Mesendoderm (in vitro differentiated cells): ENCODE measurements around the gene HEMK1.

Source experiments
- DNase-seq: peaks from one replicate; pipeline ENCODE4 v3.0.0; 2013
- H2AK5ac ChIP-seq: 2 replicates; pipeline ENCODE4 v1.6.1; 2013; ENCODE audit warnings: low read length, inconsistent platforms
- H2BK120ac ChIP-seq: 2 replicates; pipeline ENCODE4 v1.6.1; 2013; ENCODE audit warnings: low read depth, mild to moderate bottlenecking, low read length, moderate library complexity, mixed read lengths
- H2BK15ac ChIP-seq: replicated peaks from 2 replicates; pipeline ENCODE4 v1.6.1; 2013; ENCODE audit warnings: low read depth, mild to moderate bottlenecking, moderate library complexity
- H2BK5ac ChIP-seq: 2 replicates; pipeline ENCODE4 v1.6.1; 2013; ENCODE audit warnings: low read length, inconsistent platforms
- H3K18ac ChIP-seq: 2 replicates; pipeline ENCODE4 v1.6.1; 2013; ENCODE audit warnings: mild to moderate bottlenecking, low read length, mixed read lengths
- H3K23ac ChIP-seq: one replicate; pipeline ENCODE4 v1.6.1; 2013; ENCODE audit warnings: low read length
- H3K27ac ChIP-seq: 2 replicates; pipeline ENCODE4 v1.5.1; 2013; ENCODE audit warnings: low read depth, mild to moderate bottlenecking, inconsistent platforms, low read length, moderate library complexity
- H3K27me3 ChIP-seq: 2 replicates; pipeline ENCODE4 v1.6.1; 2013; ENCODE audit warnings: low read length, control low read depth, mild to moderate bottlenecking, inconsistent platforms; ENCODE audit not compliant: insufficient read depth, poor library complexity
- H3K36me3 ChIP-seq: 2 replicates; pipeline ENCODE4 v1.6.1; 2013; ENCODE audit warnings: low read length, inconsistent platforms; ENCODE audit not compliant: control insufficient read depth, insufficient read depth
- H3K4ac ChIP-seq: one replicate; pipeline ENCODE4 v1.6.1; 2013; ENCODE audit warnings: low read depth, mild to moderate bottlenecking, low read length, moderate library complexity
- H3K4me1 ChIP-seq: 2 replicates; pipeline ENCODE4 v1.6.1; 2013; ENCODE audit warnings: low read depth, low read length, inconsistent platforms; ENCODE audit not compliant: control insufficient read depth
- H3K4me2 ChIP-seq: 2 replicates; pipeline ENCODE4 v1.6.1; 2013; ENCODE audit warnings: low read length
- H3K4me3 ChIP-seq: 2 replicates; pipeline ENCODE4 v1.5.1; 2013; ENCODE audit warnings: mild to moderate bottlenecking, low read length
- H3K56ac ChIP-seq: one replicate; pipeline ENCODE4 v1.6.1; 2013; ENCODE audit warnings: low read length
- H3K79me1 ChIP-seq: 2 replicates; pipeline ENCODE4 v1.6.1; 2013; ENCODE audit warnings: low read length, inconsistent platforms
- H3K79me2 ChIP-seq: 2 replicates; pipeline ENCODE4 v1.6.1; 2013; ENCODE audit warnings: mild to moderate bottlenecking, low read length; ENCODE audit not compliant: control insufficient read depth, insufficient read depth
- H3K9ac ChIP-seq: 2 replicates; pipeline ENCODE4 v1.6.1; 2013; ENCODE audit warnings: low read length, inconsistent platforms
- H4K5ac ChIP-seq: one replicate; pipeline ENCODE4 v1.6.1; 2013; ENCODE audit warnings: low read length
- H4K8ac ChIP-seq: one replicate; pipeline ENCODE4 v1.6.1; 2013; ENCODE audit warnings: low read depth, mild to moderate bottlenecking, control low read depth, low read length, moderate library complexity
- WGBS: extraction: QIAGEN DNeasy Blood & Tissue Kit; methylation state at CpG from one replicate; pipeline ENCODE4 v1.1.7; 2013; ENCODE audit warnings: low lambda C conversion rate, missing lambda C conversion rate; ENCODE audit not compliant: insufficient coverage; ENCODE audit errors: extremely low coverage; 5-methylcytosine and 5-hydroxymethylcytosine counted together

Gene HEMK1

DNA sequence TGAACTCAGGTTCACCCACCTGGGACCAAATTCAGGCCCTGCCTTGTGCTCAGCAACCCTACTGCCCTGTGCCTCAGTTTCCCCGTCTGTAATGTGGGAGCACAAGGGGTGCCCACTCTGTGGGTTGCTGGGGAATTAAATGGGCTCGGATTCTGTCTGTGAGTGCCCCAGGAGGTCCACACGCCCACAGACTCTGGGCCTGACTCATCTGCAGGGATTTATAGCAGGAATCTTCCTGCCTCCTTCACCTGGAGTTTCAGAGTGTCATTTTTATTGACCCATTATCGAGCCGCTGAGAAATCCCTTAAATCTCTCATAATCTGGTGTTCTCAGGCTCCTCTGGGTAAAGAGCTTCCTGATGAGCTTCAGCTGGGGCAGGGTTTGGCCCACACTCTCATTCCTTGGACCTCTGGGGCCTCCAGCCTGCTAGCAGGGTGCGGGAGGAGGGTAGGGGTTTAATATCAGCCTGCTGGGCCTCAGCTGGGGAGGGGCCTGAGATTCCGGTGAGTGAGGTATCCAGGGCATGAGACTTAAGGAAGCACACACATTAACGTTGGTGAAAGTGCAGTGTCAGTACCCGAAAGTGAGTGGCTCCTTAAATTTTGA is 18.2 kb upstream of the HEMK1 start:
- Histone ChIP-seq H2BK15ac (no peak overlapping the region), H3K4me1 (no peaks in the 10 kb centered on the region), H3K79me1 (no peaks in the 10 kb centered on the region), H3K27ac (no peak overlapping the region), H3K23ac (no peak overlapping the region), H3K4ac (no peak overlapping the region), H4K8ac (no peak overlapping the region), H3K18ac (no peak overlapping the region), H3K56ac (no peak overlapping the region), H4K5ac (no peak overlapping the region), H2BK120ac (no peak overlapping the region), H3K79me2 (no peaks in the 10 kb centered on the region), H3K4me2 (no peak overlapping the region), H2AK5ac (no peak overlapping the region), H3K36me3 (no peaks in the 10 kb centered on the region), H3K9ac (no peak overlapping the region), H3K4me3 (no peak overlapping the region), H3K27me3 (no peaks in the 10 kb centered on the region), H2BK5ac (no peak overlapping the region)
- WGBS = no CpG with 5 or more reads among the region's 9 CpGs
- DNase-seq = no peak

DNA sequence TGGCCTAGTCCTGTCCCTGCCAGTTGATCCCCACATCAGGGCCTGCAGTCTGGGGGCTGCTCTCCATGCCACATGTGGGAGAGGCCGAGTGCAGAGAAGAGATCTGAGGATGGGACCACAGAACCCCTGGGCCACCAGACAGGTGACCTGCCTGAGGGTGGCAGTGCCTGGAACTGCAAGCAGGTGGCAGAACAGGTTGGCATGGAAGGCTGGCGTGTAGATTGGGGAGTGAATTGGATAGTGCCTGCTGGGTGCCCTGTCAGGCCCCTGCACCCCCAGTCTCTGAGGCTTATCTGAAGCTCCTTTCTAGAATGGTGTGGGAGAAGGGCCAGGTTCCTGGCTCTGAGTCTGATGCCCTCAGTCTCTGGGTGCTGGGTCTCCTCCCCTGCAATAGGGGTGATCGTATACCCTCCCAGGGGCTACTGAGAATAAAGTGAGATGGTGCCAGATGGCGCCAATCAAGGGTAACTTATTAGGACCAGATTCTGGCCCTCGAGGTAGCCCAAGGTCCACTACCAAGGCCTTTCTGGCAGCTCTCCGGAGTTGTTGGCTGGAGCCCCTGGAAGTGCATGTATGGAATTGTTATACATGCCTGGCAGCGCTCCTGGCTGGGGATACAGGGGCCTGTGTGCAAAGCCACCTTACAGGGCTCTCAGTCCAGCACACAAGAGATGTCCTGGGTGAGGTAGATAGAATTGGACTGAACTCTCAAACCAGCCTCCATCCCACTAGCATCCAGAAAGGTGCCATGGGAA is 17.5 kb upstream of the HEMK1 start:
- no peak overlapping the region for H3K4me2 ChIP-seq
- no peaks in the 10 kb centered on the region for H3K79me2 ChIP-seq
- no peaks in the 10 kb centered on the region for H3K27me3 ChIP-seq
- H3K4me3 ChIP-seq = no peak overlapping the region
- WGBS = no CpG with 5 or more reads among the region's 7 CpGs
- no peak overlapping the region for H2AK5ac ChIP-seq
- no peak overlapping the region for H3K18ac ChIP-seq
- H3K56ac ChIP-seq = no peak overlapping the region
- H3K79me1 ChIP-seq = no peaks in the 10 kb centered on the region
- no peak overlapping the region for H2BK120ac ChIP-seq
- H2BK15ac ChIP-seq = no peak overlapping the region
- H3K4me1 ChIP-seq = no peaks in the 10 kb centered on the region
- no peak overlapping the region for H3K4ac ChIP-seq
- H3K9ac ChIP-seq = no peak overlapping the region
- no peak overlapping the region for H2BK5ac ChIP-seq
- H4K8ac ChIP-seq = no peak overlapping the region
- H4K5ac ChIP-seq = no peak overlapping the region
- H3K27ac ChIP-seq = no peak overlapping the region
- DNase-seq = no peak
- no peaks in the 10 kb centered on the region for H3K36me3 ChIP-seq
- H3K23ac ChIP-seq = no peak overlapping the region

- Histone ChIP-seq H3K4ac (no peak overlapping the region), H4K8ac (no peak overlapping the region), H2BK15ac (no peak overlapping the region), H3K79me2 (no peaks in the 10 kb centered on the region), H3K79me1 (no peaks in the 10 kb centered on the region), H2BK5ac (no peak overlapping the region), H2BK120ac (no peak overlapping the region), H2AK5ac (no peak overlapping the region), H3K23ac (no peak overlapping the region), H3K4me1 (no peaks in the 10 kb centered on the region), H3K4me2 (no peak overlapping the region), H3K27me3 (no peaks in the 10 kb centered on the region), H4K5ac (no peak overlapping the region), H3K36me3 (no peaks in the 10 kb centered on the region), H3K56ac (no peak overlapping the region), H3K27ac (no peak overlapping the region), H3K18ac (no peak overlapping the region), H3K9ac (no peak overlapping the region), H3K4me3 (no peak overlapping the region)
- no peak for DNase-seq
- no CpG with 5 or more reads among the region's 9 CpGs for WGBS
Observed at GRCh38 chr3:50552598-50552997, 16.7 kb upstream of the HEMK1 start.

DNA sequence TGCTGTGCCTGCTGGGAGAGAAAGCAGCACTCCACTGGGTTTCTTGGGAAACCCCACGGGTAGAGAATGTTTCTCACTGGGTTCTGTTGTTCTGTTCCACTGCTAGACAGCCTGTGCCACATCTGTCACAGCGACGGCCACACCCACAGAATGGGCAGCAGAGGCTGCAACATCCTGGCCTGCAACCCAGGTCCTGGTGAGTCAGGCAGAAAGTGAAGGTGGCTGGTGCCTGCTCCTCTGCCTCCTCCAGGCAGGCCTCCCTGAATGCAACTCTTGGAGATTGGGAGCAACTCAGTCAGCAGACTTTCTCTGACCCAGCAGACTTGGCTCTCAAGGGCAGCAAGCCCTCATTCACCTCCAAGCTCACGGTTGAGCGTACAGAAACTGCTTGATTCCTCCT is 14.8 kb upstream of the HEMK1 start:
- no CpG with 5 or more reads among the region's 5 CpGs for WGBS
- Histone ChIP-seq H4K8ac (no peak overlapping the region), H2AK5ac (no peak overlapping the region), H3K27me3 (no peaks in the 10 kb centered on the region), H2BK15ac (no peak overlapping the region), H3K56ac (no peak overlapping the region), H2BK120ac (no peak overlapping the region), H3K23ac (no peak overlapping the region), H3K4me2 (no peak overlapping the region), H3K4me3 (no peak overlapping the region), H3K4ac (no peak overlapping the region), H2BK5ac (no peak overlapping the region), H3K36me3 (no peaks in the 10 kb centered on the region), H4K5ac (no peak overlapping the region), H3K18ac (no peak overlapping the region), H3K9ac (no peak overlapping the region), H3K79me2 (no peaks in the 10 kb centered on the region), H3K27ac (no peak overlapping the region), H3K79me1 (no peaks in the 10 kb centered on the region), H3K4me1 (no peaks in the 10 kb centered on the region)
- DNase-seq = no peak

GRCh38 chr3:50557106-50557505 is 12.2 kb upstream of the HEMK1 start:
- H2BK5ac ChIP-seq = no peak overlapping the region
- H3K27ac ChIP-seq = no peak overlapping the region

More at GRCh38 chr3:50557106-50557505, 12.2 kb upstream of the HEMK1 start:
- Histone ChIP-seq H3K9ac (no peak overlapping the region), H2BK120ac (no peak overlapping the region), H3K4me3 (no peak overlapping the region), H3K79me2 (no peaks in the 10 kb centered on the region), H4K8ac (no peak overlapping the region), H3K56ac (no peak overlapping the region), H2AK5ac (no peak overlapping the region), H3K4me1 (no peaks in the 10 kb centered on the region), H3K27me3 (no peaks in the 10 kb centered on the region), H3K4ac (no peak overlapping the region), H3K79me1 (no peaks in the 10 kb centered on the region), H3K4me2 (no peak overlapping the region), H3K36me3 (no peaks in the 10 kb centered on the region), H3K23ac (no peak overlapping the region), H3K18ac (no peak overlapping the region), H2BK15ac (no peak overlapping the region), H4K5ac (no peak overlapping the region)
- no CpG with 5 or more reads among the region's 8 CpGs for WGBS
- no peak for DNase-seq
